K562 (cell line): ENCODE measurements around the gene F9. TPM values are rescaled to one million over a fixed set of nuclear protein-coding genes. Genes with fewer than 3 reads are reported as not detected.

Experiments
- ATAC-seq: fragments of 200-7000 bp; cut with Tn5 transposase; 3 replicates; pipeline ENCODE4 v1.9.1; 2020; ENCODE audit warnings: moderate library complexity
- BruUV-seq: library from RNA; stranded (reverse); fragments of 400-500 nt; replicated peaks from 2 replicates; lab custom pipeline; 2021; lab: Mats Ljungman, UMichigan
- CTCF ChIA-PET: fragments of 300-600 bp; formaldehyde crosslinking; extraction: SDS; loops from one replicate; lab custom pipeline; 2021; ENCODE audit warnings: low intra/inter-chr PET ratio; lab: Yijun Ruan, JAX
- POLR2A ChIA-PET: fragments of 300-600, 350-650 bp; sonication (Branson Sonifier 250); formaldehyde crosslinking; extraction: SDS; loops from one replicate; lab custom pipeline; 2021; ENCODE audit warnings: antibody characterized with exemption, inconsistent platforms; lab: Yijun Ruan, JAX
- DNase-seq, 4 experiments: peaks; one replicate each; pipeline versions ENCODE4 v3.0.0 to v3.0.0-alpha.2; 2011 to 2018; ENCODE audit warnings: low spot score in 3 of 4, mixed read lengths in 3 of 4; ENCODE audit errors: extremely low read depth in 1 of 4
- FAIRE-seq: peaks from 2 replicates; lab custom pipeline; 2011; peaks lifted over from hg19 to GRCh38; lab: Jason Lieb, UNC
- H2AFZ ChIP-seq: 2 replicates; pipeline ENCODE4 v1.6.0; 2011; ENCODE audit warnings: low read depth, low read length, control low read depth, inconsistent platforms
- H3K27ac ChIP-seq: fragments of 200-600 bp; 3 replicates; pipeline ENCODE4 v1.8.0; 2011; ENCODE audit warnings: low read depth, mild to moderate bottlenecking, control low read depth, inconsistent platforms, low read length, moderate library complexity, mixed read lengths; ENCODE audit errors: extremely low read depth
- H3K27me3 ChIP-seq, 2 experiments: fragments of 300-600 bp in 1 of 2; 2 replicates in 1 of 2; 3 replicates in 1 of 2; pipeline versions ENCODE4 v1.6.0 to v1.8.0; 2011; ENCODE audit warnings: inconsistent platforms in 2 of 2, low read length in 2 of 2, mild to moderate bottlenecking in 1 of 2, mixed read lengths in 1 of 2, moderate library complexity in 1 of 2; ENCODE audit not compliant: control insufficient read depth in 2 of 2, insufficient read depth in 2 of 2
- H3K36me3 ChIP-seq: fragments of 300-600 bp; 3 replicates; pipeline ENCODE4 v1.8.0; 2011; ENCODE audit warnings: mild to moderate bottlenecking, low read length, inconsistent platforms; ENCODE audit not compliant: control insufficient read depth, insufficient read depth
- H3K4me1 ChIP-seq, 2 experiments: fragments of 200-600 bp in 1 of 2; replicated peaks in 1 of 2; 2 replicates in 1 of 2; 3 replicates in 1 of 2; pipeline versions ENCODE4 v1.5.1 to v1.8.0; 2011; ENCODE audit warnings: inconsistent platforms in 2 of 2, low read length in 2 of 2, mild to moderate bottlenecking in 1 of 2, mixed read lengths in 1 of 2, moderate library complexity in 1 of 2; ENCODE audit not compliant: control insufficient read depth in 2 of 2, insufficient read depth in 2 of 2
- H3K4me2 ChIP-seq: 2 replicates; pipeline ENCODE4 v1.6.1; 2011; ENCODE audit warnings: low read length, control low read depth, inconsistent platforms, mixed read lengths; ENCODE audit not compliant: insufficient read depth
- H3K4me3 ChIP-seq: fragments of 200-600 bp; sonication (generic), shearing (Covaris generic); 2 replicates; pipeline ENCODE4 v1.5.1; 2016; ENCODE audit warnings: control low read depth, inconsistent platforms
- H3K79me2 ChIP-seq: fragments of 200-600 bp; 3 replicates; pipeline ENCODE4 v1.8.0; 2011; ENCODE audit warnings: low read length, inconsistent platforms; ENCODE audit not compliant: control insufficient read depth, insufficient read depth
- H3K9ac ChIP-seq, 2 experiments: 2 replicates each; pipeline versions ENCODE4 v1.6.0 to v1.6.1; 2011; ENCODE audit warnings: low read depth in 2 of 2, low read length in 2 of 2, control low read depth in 1 of 2, inconsistent platforms in 1 of 2, mild to moderate bottlenecking in 1 of 2, mixed read lengths in 1 of 2; ENCODE audit not compliant: insufficient read depth in 1 of 2
- H3K9me1 ChIP-seq: one replicate; pipeline ENCODE4 v1.6.0; 2011; ENCODE audit warnings: inconsistent platforms, mild to moderate bottlenecking, low read length, moderate library complexity; ENCODE audit not compliant: control insufficient read depth, insufficient read depth
- H3K9me3 ChIP-seq: replicated peaks from 2 replicates; pipeline ENCODE4 v1.5.1; 2011; ENCODE audit warnings: low read depth, low read length, inconsistent platforms; ENCODE audit not compliant: control insufficient read depth, insufficient read depth
- H4K20me1 ChIP-seq: replicated peaks from 2 replicates; pipeline ENCODE4 v1.6.1; 2011; ENCODE audit warnings: low read length, inconsistent platforms, mixed read lengths; ENCODE audit not compliant: control insufficient read depth, insufficient read depth
- EP400 ChIP-seq: fragments of 450-650 bp; IDR thresholded peaks from 2 replicates; pipeline ENCODE4 v1.6.1; 2017; ENCODE audit warnings: antibody characterized with exemption, mild to moderate bottlenecking, moderate library complexity
- FOXA3 ChIP-seq, 2 experiments: fragments of 450-650 bp in 1 of 2; sonication (generic) in 1 of 2; formaldehyde crosslinking; IDR thresholded peaks in 1 of 2; conservative IDR thresholded peaks in 1 of 2; 2 replicates each; pipeline versions ENCODE4 v1.4.0 to v1.8.0; 2020 to 2022; ENCODE audit warnings: mild to moderate bottlenecking in 2 of 2, missing genetic modification reagents in 1 of 2
- KAT8 ChIP-seq: fragments of 450-650 bp; IDR thresholded peaks from 2 replicates; pipeline ENCODE4 v1.6.1; 2016; ENCODE audit warnings: low read depth, mild to moderate bottlenecking
- NR1H2 ChIP-seq: sonication (generic); formaldehyde crosslinking; IDR thresholded peaks from 2 replicates; pipeline ENCODE4 v1.4.0; 2020; ENCODE audit warnings: mild to moderate bottlenecking, missing genetic modification reagents
- PHB2 ChIP-seq: fragments of 450-650 bp; IDR thresholded peaks from 2 replicates; pipeline ENCODE4 v1.6.1; 2017; ENCODE audit warnings: low read depth
- SIN3A ChIP-seq, 2 experiments: fragments of 150-350 bp in 1 of 2; IDR thresholded peaks; 2 replicates each; pipeline ENCODE4 v1.6.1; 2011 to 2016; ENCODE audit warnings: borderline replicate concordance in 2 of 2, low read depth in 2 of 2, low read length in 2 of 2, mild to moderate bottlenecking in 2 of 2, moderate library complexity in 2 of 2; ENCODE audit not compliant: control insufficient read depth in 1 of 2
- TBP ChIP-seq: optimal IDR thresholded peaks from 2 replicates; pipeline ENCODE3; 2011; ENCODE audit warnings: low read depth, low read length, improper control_type of control experiment
- ZNF165 ChIP-seq: fragments of 250-450 bp; sonication (Bioruptor Pico); IDR thresholded peaks from 2 replicates; pipeline ENCODE4 v1.4.0; 2020; ENCODE audit warnings: borderline replicate concordance
- WGBS: fragments of 100-300 bp; shearing (Covaris generic); methylation state at CpG from one replicate; pipeline ENCODE4 v1.1.6; 2016; ENCODE audit warnings: low coverage, mixed read lengths; ENCODE audit not compliant: insufficient coverage; ENCODE audit errors: missing lambda C conversion rate; 5-methylcytosine and 5-hydroxymethylcytosine counted together
- in situ Hi-C: fragments of 300-500 bp; cut with MboI; formaldehyde crosslinking; loops from 4 replicates; pipeline ENCODE4 v1.15.0; 2018; ENCODE audit warnings: inconsistent platforms, mixed read lengths
- intact Hi-C: fragments of 100-400 bp; cut with micrococcal nuclease; formaldehyde crosslinking; loops from 2 replicates; pipeline ENCODE4 v1.14.2; 2022
- polyA plus RNA-seq, 8 experiments: library from polyadenylated mRNA; depleted of rRNA in 4 of 8; stranded (reverse) in 5 of 8; unstranded in 3 of 8; fragments of >200 nt; fragmentation: Nextera tagmentation in 2 of 8; fragmentation: Illumina TruSeq in 1 of 8; extraction: Ambion mirVana in 2 of 8; extraction: Trizol in 1 of 8; gene quantifications; 2 replicates each; pipeline versions ENCODE4 v1.2.1 to v1.2.3, GENCODE V29; 2011 to 2014; ENCODE audit warnings: inconsistent platforms in 1 of 8, missing spikeins in 1 of 8
- total RNA-seq, 7 experiments: library from RNA; depleted of rRNA in 6 of 7; stranded (reverse); fragments of >200 nt in 6 of 7; fragmentation: Illumina TruSeq in 2 of 7; extraction: Trizol in 2 of 7; gene quantifications; 2 replicates each; pipeline versions ENCODE4 v1.2.1 to v1.2.3, GENCODE V29; 2011 to 2021; ENCODE audit warnings: low replicate concordance in 1 of 7
- TF ChIP-seq, protein P1 (sequence below): fragments of 450-650 bp; formaldehyde crosslinking; IDR thresholded peaks from 2 replicates; pipeline ENCODE4 v1.4.0; 2022; ENCODE audit warnings: mild to moderate bottlenecking, moderate library complexity
- TF ChIP-seq, protein P2 (sequence below): sonication (generic); formaldehyde crosslinking; IDR thresholded peaks from 2 replicates; pipeline ENCODE4 v1.8.1; 2022; ENCODE audit warnings: missing genetic modification reagents

The F9 gene
- total and polyA plus RNA-seq, 9 of the 15 experiments (the other 6 are each of a cell fraction or from before 2014, with no cell fraction given) = 0.09 TPM; not detected in 8

DNA sequence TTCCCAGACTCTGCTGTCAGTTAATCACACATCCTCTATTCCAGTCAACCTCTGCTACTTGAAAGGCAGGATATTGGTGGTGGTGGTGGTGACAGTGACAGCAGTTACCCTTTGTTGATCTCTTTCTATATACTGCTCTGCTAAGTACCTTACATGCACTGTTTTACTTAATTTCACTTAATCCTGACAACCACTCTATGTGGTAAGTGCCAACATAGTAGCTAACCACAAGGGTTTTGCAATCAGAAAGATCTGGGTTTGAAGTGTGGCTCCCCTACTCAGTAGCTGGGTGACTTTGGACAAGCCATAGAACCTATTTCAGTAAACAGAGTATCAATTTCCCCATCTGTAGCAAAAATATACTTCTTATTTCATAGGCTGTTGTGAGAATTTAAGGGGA is 24.2 kb upstream of the F9 start:
- in situ Hi-C loops = no loop called here

DNA sequence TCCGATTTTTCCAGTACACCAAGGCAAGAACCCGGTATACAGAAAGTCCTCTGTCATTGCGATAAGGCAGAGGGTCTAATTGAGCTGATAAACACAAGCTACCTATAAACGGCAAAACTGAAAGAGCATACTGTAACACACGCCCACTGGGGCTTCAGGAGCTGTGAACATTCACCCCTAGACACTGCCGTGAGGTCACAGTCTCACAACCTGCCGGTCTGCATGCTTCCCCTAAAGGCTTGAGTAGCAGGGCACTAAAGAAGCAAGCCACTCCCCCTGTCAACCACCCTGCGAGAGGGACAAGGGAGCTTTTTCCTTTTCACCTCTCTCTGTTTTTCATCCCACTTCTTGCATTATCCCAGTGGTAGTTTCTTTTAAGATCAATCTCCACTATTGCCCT is 22.4 kb upstream of the F9 start:
- Histone ChIP-seq H3K27me3 (no peaks in the 10 kb centered on the region), H3K9me1 (no peaks in the 10 kb centered on the region), H3K4me2 (no peak overlapping the region), H3K4me1 (no peaks in the 10 kb centered on the region), H3K9ac (no peak overlapping the region), H3K79me2 (no peaks in the 10 kb centered on the region), H2AFZ (no peak overlapping the region), H3K4me3 (no peak overlapping the region), H4K20me1 (no peaks in the 10 kb centered on the region), H3K36me3 (no peaks in the 10 kb centered on the region), H3K27ac (no peak overlapping the region), H3K9me3 (no peaks in the 10 kb centered on the region)
- intact Hi-C loops = no loop called here
- in situ Hi-C loops = no loop called here
- TF ChIP-seq, protein P1, sequence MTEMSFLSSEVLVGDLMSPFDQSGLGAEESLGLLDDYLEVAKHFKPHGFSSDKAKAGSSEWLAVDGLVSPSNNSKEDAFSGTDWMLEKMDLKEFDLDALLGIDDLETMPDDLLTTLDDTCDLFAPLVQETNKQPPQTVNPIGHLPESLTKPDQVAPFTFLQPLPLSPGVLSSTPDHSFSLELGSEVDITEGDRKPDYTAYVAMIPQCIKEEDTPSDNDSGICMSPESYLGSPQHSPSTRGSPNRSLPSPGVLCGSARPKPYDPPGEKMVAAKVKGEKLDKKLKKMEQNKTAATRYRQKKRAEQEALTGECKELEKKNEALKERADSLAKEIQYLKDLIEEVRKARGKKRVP (CRISPR knock-in tag) = no peak
- TF ChIP-seq PHB2 (no peak), FOXA3 (CRISPR knock-in tag; conservative IDR thresholded peaks at IDR 0.05 in 1 of 2, IDR thresholded peaks at IDR 0.05 in 1 of 2) (no peak), ZNF165 (CRISPR knock-in tag) (no peak), KAT8 (no peak), SIN3A (IDR thresholded peaks at IDR 0.05; ENCODE audit: borderline replicate concordance in 2 of 2, control insufficient read depth in 1 of 2, low read depth in 2 of 2, low read length in 2 of 2) (no peak), EP400 (no peak)
- WGBS = 0% methylated on average over 8 of the region's 8 CpGs
- POLR2A ChIA-PET = no interaction called here
- DNase-seq (no peak), ATAC-seq (no peak), FAIRE-seq (no peak)
- no TSS peak for BruUV-seq
- CTCF ChIA-PET = no interaction called here

More for the DNA sequence above, 24.2 kb upstream of the F9 start:
- ATAC-seq (no peak), FAIRE-seq (no peak), DNase-seq (no peak)
- Histone ChIP-seq H3K9ac (no peak overlapping the region), H4K20me1 (no peaks in the 10 kb centered on the region), H2AFZ (no peak overlapping the region), H3K79me2 (no peaks in the 10 kb centered on the region), H3K4me1 (no peaks in the 10 kb centered on the region), H3K9me1 (no peaks in the 10 kb centered on the region), H3K4me2 (no peak overlapping the region), H3K36me3 (no peaks in the 10 kb centered on the region)
- CTCF ChIA-PET = no interaction called here
- POLR2A ChIA-PET = no interaction called here
- TF ChIP-seq TBP = no peak
- TF ChIP-seq NR1H2 (CRISPR knock-in tag) = no peak
- TF ChIP-seq, protein P2, sequence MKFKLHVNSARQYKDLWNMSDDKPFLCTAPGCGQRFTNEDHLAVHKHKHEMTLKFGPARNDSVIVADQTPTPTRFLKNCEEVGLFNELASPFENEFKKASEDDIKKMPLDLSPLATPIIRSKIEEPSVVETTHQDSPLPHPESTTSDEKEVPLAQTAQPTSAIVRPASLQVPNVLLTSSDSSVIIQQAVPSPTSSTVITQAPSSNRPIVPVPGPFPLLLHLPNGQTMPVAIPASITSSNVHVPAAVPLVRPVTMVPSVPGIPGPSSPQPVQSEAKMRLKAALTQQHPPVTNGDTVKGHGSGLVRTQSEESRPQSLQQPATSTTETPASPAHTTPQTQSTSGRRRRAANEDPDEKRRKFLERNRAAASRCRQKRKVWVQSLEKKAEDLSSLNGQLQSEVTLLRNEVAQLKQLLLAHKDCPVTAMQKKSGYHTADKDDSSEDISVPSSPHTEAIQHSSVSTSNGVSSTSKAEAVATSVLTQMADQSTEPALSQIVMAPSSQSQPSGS = no peak
- TF ChIP-seq, all 486 proteins: peak for 0
- intact Hi-C loops = no loop called here
- BruUV-seq = no TSS peak
- H3K27ac ChIP-seq = no peak overlapping the region
- H3K4me3 ChIP-seq = no peak overlapping the region
- no peaks in the 10 kb centered on the region for H3K9me3 ChIP-seq
- H3K27me3 ChIP-seq = no peaks in the 10 kb centered on the region
